Psoas muscle (tissue), 8 donors: ENCODE data around the gene NAT10. TPM values are rescaled to one million over a fixed set of nuclear protein-coding genes. Genes with fewer than 3 reads are reported as not detected.

Experiments
- ATAC-seq, 4 donors: fragments of 200-7000 bp; cut with Tn5 transposase; one replicate each; pipeline ENCODE4 v1.9.1; 2020; ENCODE audit warnings: moderate library complexity in 3 of 4, mild to moderate bottlenecking in 2 of 4
- DNase-seq, 2 donors: peaks; one replicate each; pipeline ENCODE4 v3.0.0-alpha.2; 2020
- H3K27ac ChIP-seq: fragments of 200-600 bp; one replicate; pipeline ENCODE4 v1.8.0; 2022
- H3K27me3 ChIP-seq, 3 donors: fragments of 200-600 bp in 1 of 3; one replicate each; pipeline versions ENCODE4 v1.6.1 to v1.8.0; 2013 to 2022; ENCODE audit warnings: low read length in 2 of 3, mild to moderate bottlenecking in 2 of 3, moderate library complexity in 1 of 3; ENCODE audit not compliant: insufficient read depth in 3 of 3
- H3K36me3 ChIP-seq, 2 donors: fragments of 200-600 bp in 1 of 2; one replicate each; pipeline versions ENCODE4 v1.6.1 to v1.8.0; 2013 to 2022; ENCODE audit warnings: low read depth in 1 of 2, mild to moderate bottlenecking in 1 of 2, moderate library complexity in 1 of 2; ENCODE audit not compliant: insufficient read depth in 1 of 2
- H3K4me1 ChIP-seq: fragments of 200-600 bp; one replicate; pipeline ENCODE4 v1.8.0; 2022
- H3K4me3 ChIP-seq: fragments of 200-600 bp; one replicate; pipeline ENCODE4 v1.8.0; 2022; ENCODE audit warnings: mild to moderate bottlenecking
- H3K9me3 ChIP-seq: fragments of 200-600 bp; one replicate; pipeline ENCODE4 v1.8.0; 2022
- WGBS, 3 donors: extraction: QIAGEN DNeasy Blood & Tissue Kit; methylation state at CpG; one replicate each; pipeline versions ENCODE4 v1.1.6 to v1.1.7; 2013; 5-methylcytosine and 5-hydroxymethylcytosine counted together
- intact Hi-C, 2 donors: fragments of 100-400 bp; cut with DNase I; formaldehyde crosslinking; loops; one replicate each; pipeline versions ENCODE4 v1.11.0 to v1.14.2; 2022
- polyA plus RNA-seq, 3 donors: library from polyadenylated mRNA; stranded (reverse); fragments of 200-250 nt; gene quantifications; one replicate each; pipeline ENCODE4 v1.2.3, GENCODE V29; 2013
- total RNA-seq, 4 donors: library from RNA; stranded (reverse); fragmentation: NEBNext Ultra II Directional in 2 of 4; extraction: Animal tissue kit (Norgen Biotek cat#: 25700) in 2 of 4; gene quantifications; one replicate each; pipeline versions ENCODE4 v1.2.1 to v1.2.4, GENCODE V29; 2021 to 2023
- TF ChIP-seq, protein P1 (sequence below): fragments of 200-600 bp; IDR thresholded peaks from one replicate; pipeline ENCODE4 v1.8.0; 2022; ENCODE audit warnings: antibody characterized with exemption
- donor health status: healthy with polysubstance abuse.
- donor health status: DM: no; HTN: no; CAD: no; lungs with moderate emphysema.
- donor health status: Bipolar disorder and iron deficiency.
- donor health status: healthy.
- donor health status: DM: yes; HTN: yes; CAD: no.
- donor health status: DM: no; HTN: no; CAD: no.
- donor health status: DM: no; HTN: no; CAD: no.
- donor health status: DM: yes; HTN: yes; CAD: no.

Gene NAT10
- total and polyA plus RNA-seq, 7 donors = 21.0 to 51.5 (median 29.1) TPM

DNA sequence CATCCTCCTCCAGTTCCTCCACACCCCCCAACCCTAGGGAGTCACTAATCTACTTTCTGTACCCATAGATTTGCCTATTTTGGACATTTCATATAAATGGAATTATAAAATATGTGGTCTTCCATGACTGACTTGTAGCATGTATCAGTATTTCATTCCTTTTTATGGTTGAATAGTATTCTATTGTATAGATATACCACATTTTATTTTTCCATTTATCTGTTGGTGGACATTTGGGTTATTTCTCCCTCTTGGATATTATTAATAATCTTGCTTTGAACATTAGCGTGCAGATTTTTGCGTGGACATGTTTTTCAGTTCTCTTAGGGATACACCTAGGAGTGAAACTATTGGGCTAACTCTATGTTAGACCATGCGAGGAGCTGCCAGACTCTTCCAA is 23.4 kb downstream of the NAT10 start:
- DNase-seq = no peak
- WGBS, 3 donors = 98 to 100% (median 99%) methylated on average over 3 of the region's 3 CpGs

DNA sequence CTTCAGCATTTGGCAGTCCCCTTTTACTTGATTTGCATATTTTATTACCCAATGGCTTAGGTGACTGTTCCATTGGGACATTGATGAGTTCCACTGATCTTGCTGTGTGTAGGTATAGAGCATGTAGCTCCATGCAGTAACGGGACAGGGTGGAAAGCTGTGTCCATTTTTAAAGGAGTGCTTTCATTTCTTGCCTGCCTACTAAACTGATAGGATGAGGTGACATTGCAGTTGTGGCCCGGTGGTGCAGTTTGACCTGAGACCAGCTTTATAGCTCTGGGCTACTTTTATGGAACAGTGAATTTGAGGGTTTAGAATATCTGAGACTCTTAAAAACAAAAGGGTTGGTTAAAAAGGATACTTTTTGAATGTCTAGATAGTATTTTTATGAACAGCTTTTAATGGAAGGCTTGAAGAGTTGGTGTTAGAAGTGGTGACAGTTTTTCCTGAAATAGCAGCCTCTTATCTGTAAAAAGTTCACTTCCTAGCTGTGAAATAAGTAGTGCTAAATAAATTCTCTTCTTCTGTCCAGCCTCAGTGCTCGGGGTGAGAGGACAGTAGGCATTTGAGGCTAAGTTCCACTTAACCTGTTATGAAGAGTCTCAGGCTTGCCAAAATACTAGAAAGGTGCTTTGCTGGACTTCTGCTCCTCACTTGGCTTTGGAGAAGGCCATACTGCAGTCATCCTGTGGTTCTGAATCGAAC is 27.0 kb downstream of the NAT10 start:
- DNase-seq = no peak
- H3K36me3 ChIP-seq = peaks cover 20 to 99% of the 10 kb centered on the region in 2 donors
- intact Hi-C loops = loop anchor here in 1 of 2 donors (5.0 to 10.0 kb wide), 2 partner anchors 40 to 138 kb away; no protein-coding TSS in a partner anchor
- no peak for ATAC-seq
- no peak overlapping the region for H3K4me3 ChIP-seq
- H3K27me3 ChIP-seq = no peaks in the 10 kb centered on the region
- TF ChIP-seq, protein P1, sequence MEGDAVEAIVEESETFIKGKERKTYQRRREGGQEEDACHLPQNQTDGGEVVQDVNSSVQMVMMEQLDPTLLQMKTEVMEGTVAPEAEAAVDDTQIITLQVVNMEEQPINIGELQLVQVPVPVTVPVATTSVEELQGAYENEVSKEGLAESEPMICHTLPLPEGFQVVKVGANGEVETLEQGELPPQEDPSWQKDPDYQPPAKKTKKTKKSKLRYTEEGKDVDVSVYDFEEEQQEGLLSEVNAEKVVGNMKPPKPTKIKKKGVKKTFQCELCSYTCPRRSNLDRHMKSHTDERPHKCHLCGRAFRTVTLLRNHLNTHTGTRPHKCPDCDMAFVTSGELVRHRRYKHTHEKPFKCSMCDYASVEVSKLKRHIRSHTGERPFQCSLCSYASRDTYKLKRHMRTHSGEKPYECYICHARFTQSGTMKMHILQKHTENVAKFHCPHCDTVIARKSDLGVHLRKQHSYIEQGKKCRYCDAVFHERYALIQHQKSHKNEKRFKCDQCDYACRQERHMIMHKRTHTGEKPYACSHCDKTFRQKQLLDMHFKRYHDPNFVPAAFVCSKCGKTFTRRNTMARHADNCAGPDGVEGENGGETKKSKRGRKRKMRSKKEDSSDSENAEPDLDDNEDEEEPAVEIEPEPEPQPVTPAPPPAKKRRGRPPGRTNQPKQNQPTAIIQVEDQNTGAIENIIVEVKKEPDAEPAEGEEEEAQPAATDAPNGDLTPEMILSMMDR = no peak
- H3K4me1 ChIP-seq = no peaks in the 10 kb centered on the region
- no peak overlapping the region for H3K27ac ChIP-seq
- WGBS, 3 donors = 91 to 95% (median 91%) methylated on average over 4 of the region's 4 CpGs
- H3K9me3 ChIP-seq = no peaks in the 10 kb centered on the region

More for the DNA sequence above, 23.4 kb downstream of the NAT10 start:
- Histone ChIP-seq H3K36me3 (peaks cover 0 to 99% of the 10 kb centered on the region in 2 donors), H3K4me3 (no peak overlapping the region), H3K4me1 (no peaks in the 10 kb centered on the region), H3K27me3 (no peaks in the 10 kb centered on the region), H3K9me3 (no peaks in the 10 kb centered on the region), H3K27ac (no peak overlapping the region)
- intact Hi-C loops = loop anchor here in 1 of 2 donors (5.0 kb wide), 1 partner anchor 42 kb away; no protein-coding TSS in a partner anchor
- TF ChIP-seq, protein P1 = no peak
- no peak for ATAC-seq

DNA sequence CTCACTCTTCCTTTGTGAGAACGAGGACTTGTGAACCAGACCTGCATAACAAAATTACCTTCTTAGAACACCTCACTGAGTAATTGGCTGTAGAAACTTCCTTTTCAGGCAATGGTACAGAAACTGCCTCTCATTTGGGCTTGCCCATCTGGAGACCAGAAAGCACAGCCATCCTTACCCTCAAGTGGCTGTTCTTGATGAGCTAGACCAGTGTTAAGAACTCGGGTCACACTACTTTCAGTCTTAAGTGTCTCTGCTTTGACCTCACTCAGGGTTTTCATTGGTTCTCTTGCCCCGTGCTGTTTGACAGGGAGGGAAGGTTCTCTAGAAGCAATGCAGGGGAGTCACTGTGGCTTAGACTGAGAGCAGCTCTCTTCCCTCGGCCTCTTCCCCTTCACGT is 29.3 kb downstream of the NAT10 start:
- ATAC-seq = no peak
- H3K27me3 ChIP-seq = no peaks in the 10 kb centered on the region
- WGBS, 3 donors = 86 to 95% (median 91%) methylated on average over 5 of the region's 5 CpGs
- no peaks in the 10 kb centered on the region for H3K9me3 ChIP-seq
- H3K4me3 ChIP-seq = no peak overlapping the region
- no peaks in the 10 kb centered on the region for H3K4me1 ChIP-seq
- intact Hi-C loops = loop anchor here in 1 of 2 donors (5.0 to 10.0 kb wide), 2 partner anchors 42 to 140 kb away; no protein-coding TSS in a partner anchor
- TF ChIP-seq, protein P1 = no peak
- no peak for DNase-seq
- H3K27ac ChIP-seq = no peak overlapping the region
- H3K36me3 ChIP-seq = peaks cover 24 to 100% of the 10 kb centered on the region in 2 donors

DNA sequence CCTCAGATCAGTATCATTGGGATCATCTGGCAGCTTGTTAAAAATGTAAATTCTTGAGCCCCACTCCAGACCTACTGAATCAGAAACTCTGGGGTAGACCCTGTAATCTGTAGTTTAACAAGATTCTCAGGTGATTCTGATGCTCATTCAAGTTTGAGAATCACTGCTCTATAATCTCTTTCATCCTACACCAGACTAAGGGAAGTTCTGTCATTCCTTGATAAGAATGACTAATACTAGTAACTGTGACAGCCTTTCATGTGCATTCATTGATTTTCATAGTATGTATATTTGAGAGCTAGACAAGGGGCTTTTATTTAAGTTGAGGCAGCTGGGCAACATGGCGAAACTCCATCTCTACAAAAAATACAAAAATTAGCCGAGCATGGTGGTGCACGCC is 30.0 kb downstream of the NAT10 start:
- Histone ChIP-seq H3K27ac (no peak overlapping the region), H3K4me3 (no peak overlapping the region), H3K4me1 (no peaks in the 10 kb centered on the region), H3K27me3 (no peaks in the 10 kb centered on the region), H3K9me3 (no peaks in the 10 kb centered on the region), H3K36me3 (peaks cover 27 to 100% of the 10 kb centered on the region in 2 donors)
- WGBS, 3 donors = 96 to 98% (median 97%) methylated on average over 3 of the region's 3 CpGs
- TF ChIP-seq, protein P1 = no peak
- intact Hi-C loops = loop anchor here in 1 of 2 donors (10.0 kb wide), 1 partner anchor 141 kb away; no protein-coding TSS in a partner anchor
- no peak for ATAC-seq
- DNase-seq = no peak
